ENCODE results near the gene SCG2. TPM values are rescaled to one million over a fixed set of nuclear protein-coding genes. Genes with fewer than 3 reads are reported as not detected.

Gene SCG2
- total and polyA plus RNA-seq, 2 experiments from 2014 or later, result not detected

DNA sequence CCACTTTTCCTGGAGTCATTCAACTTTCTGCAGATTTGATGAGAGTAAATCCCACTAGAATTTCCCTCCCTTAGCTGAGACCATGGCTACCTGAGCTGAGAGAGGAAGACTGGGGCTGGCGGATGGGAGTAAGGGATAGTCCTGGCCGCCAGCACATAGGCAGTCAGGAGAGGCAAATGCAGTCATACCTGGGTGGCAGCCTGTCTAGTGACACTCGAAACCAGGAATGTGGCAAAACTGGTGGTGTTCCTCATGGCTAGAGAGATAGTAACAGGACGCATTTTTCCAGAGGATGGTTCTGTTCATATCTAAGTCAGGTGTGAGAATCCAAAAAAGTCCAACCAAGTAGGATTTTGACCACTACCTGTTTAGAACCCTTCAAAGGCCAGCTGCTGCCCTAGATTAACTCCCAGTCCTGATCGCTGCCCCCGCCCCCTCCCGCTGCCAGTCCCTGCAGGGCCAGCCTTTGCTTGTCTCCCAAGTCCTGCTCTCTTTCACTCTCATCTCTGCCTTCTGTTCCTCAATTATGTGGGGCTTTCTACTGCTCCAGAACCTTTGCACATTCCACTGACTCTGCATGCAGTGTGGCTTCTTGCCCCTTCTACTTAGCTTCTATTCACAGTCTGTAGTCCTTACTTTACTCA is 17.4 kb upstream of the SCG2 start:
- H3K9me3 ChIP-seq (ENCODE audit: low read depth), result no peaks in the 10 kb centered on the region
- TF ChIP-seq, protein P1, sequence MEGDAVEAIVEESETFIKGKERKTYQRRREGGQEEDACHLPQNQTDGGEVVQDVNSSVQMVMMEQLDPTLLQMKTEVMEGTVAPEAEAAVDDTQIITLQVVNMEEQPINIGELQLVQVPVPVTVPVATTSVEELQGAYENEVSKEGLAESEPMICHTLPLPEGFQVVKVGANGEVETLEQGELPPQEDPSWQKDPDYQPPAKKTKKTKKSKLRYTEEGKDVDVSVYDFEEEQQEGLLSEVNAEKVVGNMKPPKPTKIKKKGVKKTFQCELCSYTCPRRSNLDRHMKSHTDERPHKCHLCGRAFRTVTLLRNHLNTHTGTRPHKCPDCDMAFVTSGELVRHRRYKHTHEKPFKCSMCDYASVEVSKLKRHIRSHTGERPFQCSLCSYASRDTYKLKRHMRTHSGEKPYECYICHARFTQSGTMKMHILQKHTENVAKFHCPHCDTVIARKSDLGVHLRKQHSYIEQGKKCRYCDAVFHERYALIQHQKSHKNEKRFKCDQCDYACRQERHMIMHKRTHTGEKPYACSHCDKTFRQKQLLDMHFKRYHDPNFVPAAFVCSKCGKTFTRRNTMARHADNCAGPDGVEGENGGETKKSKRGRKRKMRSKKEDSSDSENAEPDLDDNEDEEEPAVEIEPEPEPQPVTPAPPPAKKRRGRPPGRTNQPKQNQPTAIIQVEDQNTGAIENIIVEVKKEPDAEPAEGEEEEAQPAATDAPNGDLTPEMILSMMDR (IDR thresholded peaks at IDR 0.05; ENCODE audit: low read depth, low read length), result no peak
- H3K4me1 ChIP-seq (ENCODE audit: low read depth), result no peaks in the 10 kb centered on the region
- H3K36me3 ChIP-seq, result no peaks in the 10 kb centered on the region
- no peak overlapping the region for H3K27ac ChIP-seq
- peaks cover 75% of the 10 kb centered on the region for H3K27me3 ChIP-seq
- H3K4me3 ChIP-seq, result no peak overlapping the region
- no peak for DNase-seq (ENCODE audit: low read depth in 1 of 2, low spot score in 1 of 2)

DNA sequence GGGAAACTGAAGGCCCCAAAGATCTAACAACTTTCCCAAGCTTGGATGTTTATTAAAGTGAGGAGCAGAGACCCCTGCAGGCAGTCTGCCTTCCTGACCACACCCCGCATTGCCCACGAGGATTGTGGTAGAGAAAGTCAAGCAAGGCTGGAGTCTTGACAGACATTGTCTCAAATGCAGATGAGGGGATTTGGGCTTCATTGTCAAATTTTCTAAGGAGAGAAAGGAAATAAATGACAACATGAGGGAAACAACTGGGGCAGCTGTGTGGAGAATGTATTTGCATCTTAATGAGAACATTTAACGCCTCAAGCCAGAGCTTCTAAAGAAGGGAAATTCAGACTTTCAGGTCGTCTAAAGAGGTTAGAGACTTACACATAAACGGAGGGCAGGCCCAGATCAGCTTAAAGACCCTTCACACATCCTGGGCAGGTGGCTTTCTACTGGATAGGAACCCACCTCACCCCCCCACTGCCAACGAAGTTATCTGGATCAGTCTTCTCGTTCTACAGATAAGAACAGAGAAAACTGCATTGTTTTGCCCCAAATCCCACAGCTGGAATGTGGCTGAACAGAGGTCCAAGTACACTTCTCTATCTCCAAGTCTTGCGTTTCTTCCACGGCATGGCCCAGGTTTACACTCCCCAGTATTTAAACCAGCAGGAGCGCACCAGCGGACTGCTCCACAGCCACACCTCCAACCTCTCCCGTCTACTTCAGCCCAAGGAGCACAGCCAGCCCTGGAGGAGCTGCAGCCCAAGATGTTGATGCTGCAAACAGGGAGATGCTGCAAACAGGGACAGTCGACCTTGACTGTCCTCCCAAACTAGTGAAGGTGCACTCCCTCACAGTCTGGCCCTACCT is 16.2 kb upstream of the SCG2 start:
- no peaks in the 10 kb centered on the region for H3K9me3 ChIP-seq (ENCODE audit: low read depth)
- no peaks in the 10 kb centered on the region for H3K36me3 ChIP-seq
- H3K27ac ChIP-seq, result no peak overlapping the region
- no peak overlapping the region for H3K4me3 ChIP-seq
- TF ChIP-seq, protein P1 (IDR thresholded peaks at IDR 0.05; ENCODE audit: low read depth, low read length), result no peak
- H3K27me3 ChIP-seq, result peaks cover 82% of the 10 kb centered on the region
- peak in 1 of 2 donors; percentile 35 for DNase-seq (ENCODE audit: low read depth in 1 of 2, low spot score in 1 of 2)
- H3K4me1 ChIP-seq (ENCODE audit: low read depth), result no peaks in the 10 kb centered on the region

DNA sequence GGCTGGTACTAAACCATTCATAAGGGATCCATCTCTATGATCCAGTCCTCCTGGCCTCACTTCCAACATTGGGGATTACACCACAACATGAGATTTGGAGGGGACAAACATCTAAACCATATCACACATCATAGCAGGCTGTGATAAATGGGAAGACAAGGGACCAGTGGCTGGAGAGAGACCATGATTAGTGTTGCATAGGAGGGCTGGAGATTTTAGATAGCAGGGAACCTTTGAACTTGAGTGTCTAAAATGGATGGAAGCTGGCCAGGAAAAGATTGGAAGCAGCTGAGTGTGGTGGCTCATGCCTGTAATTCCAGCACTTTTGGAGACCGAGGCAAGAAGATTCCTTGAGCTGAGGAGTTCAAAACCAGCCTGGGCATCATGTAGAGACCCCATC is 12.4 kb upstream of the SCG2 start:
- Histone ChIP-seq H3K36me3 (no peaks in the 10 kb centered on the region), H3K27ac (no peak overlapping the region), H3K27me3 (peaks cover 62% of the 10 kb centered on the region), H3K4me1 (ENCODE audit: low read depth) (no peaks in the 10 kb centered on the region), H3K9me3 (ENCODE audit: low read depth) (no peaks in the 10 kb centered on the region), H3K4me3 (no peak overlapping the region)
- TF ChIP-seq, protein P1 (IDR thresholded peaks at IDR 0.05; ENCODE audit: low read depth, low read length), result no peak
- no peak for DNase-seq (ENCODE audit: low read depth in 1 of 2, low spot score in 1 of 2)

DNA sequence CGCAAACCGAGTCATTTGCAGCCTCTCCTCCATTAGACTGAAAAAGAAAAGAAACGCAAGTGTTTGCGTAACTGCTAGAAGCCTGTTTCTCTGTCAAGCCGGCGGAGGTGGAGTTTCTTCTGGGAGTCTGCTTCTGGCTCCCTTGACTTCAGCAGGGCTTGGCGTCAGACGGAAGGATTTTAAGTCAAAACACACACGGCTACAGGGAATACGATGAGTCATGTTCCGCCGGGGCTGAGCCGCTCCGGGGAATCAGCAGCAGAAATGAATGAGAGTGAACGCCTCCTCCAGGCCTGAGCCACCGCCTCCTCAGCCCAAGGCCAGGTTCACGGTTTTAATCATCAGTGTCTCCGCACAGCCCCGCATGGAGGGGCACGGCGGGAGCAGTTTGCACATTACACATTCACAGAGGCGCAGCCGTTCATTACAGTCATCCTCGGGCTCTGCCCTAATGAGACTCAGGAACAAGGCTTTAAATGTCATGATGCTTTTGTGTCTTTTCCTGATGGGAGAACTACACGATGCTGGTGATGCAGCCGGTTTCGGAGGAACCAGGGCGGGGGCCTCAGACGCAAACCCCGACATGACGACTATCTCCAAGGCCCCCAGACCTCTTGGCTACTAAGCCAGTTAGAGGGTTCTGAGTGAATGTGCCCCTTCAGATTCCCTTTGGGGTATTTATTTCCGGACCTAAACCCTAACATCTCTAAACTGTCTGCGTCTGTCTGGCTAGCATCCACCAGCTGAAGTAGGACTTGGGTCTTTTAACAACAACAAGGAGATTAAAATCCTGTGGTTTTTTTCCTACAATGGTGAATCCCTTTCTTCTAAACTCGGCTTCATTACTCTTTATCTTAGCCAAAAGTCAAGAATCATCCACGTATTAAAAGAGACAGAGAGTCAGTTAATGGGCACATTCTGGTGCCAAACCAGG is 11.1 kb upstream of the SCG2 start:
- Histone ChIP-seq H3K4me3 (peak overlapping the region; percentile 4), H3K4me1 (ENCODE audit: low read depth) (no peaks in the 10 kb centered on the region), H3K9me3 (ENCODE audit: low read depth) (no peaks in the 10 kb centered on the region), H3K36me3 (no peaks in the 10 kb centered on the region), H3K27me3 (peaks cover 49% of the 10 kb centered on the region), H3K27ac (no peak overlapping the region)
- DNase-seq (ENCODE audit: low read depth in 1 of 2, low spot score in 1 of 2), result peak; percentile 42 to 99
- TF ChIP-seq, protein P1 (IDR thresholded peaks at IDR 0.05; ENCODE audit: low read depth, low read length), result peak; percentile 26

DNA sequence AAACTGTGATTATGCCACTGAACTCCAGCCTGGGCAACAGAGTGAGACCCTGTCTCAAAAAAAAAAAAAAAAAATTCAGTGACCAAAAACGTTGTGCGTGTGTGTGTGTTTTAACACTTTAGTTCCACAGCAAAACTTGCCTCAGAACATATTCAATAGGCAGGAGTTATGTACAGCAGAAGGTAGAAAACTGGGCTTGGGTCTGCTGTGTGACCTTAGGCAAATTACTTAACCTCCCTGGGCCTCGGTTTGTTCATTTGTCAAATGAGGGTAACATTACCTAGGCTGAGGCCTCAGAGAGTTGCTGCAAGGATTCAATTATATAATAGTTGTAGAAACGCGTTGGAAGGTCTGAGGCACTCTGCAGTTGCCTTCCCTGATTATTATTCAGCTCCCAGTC is 10.3 kb upstream of the SCG2 start:
- no peak overlapping the region for H3K27ac ChIP-seq
- H3K9me3 ChIP-seq (ENCODE audit: low read depth), result no peaks in the 10 kb centered on the region
- H3K36me3 ChIP-seq, result no peaks in the 10 kb centered on the region
- H3K27me3 ChIP-seq, result peaks cover 47% of the 10 kb centered on the region
- TF ChIP-seq, protein P1 (IDR thresholded peaks at IDR 0.05; ENCODE audit: low read depth, low read length), result no peak
- H3K4me1 ChIP-seq (ENCODE audit: low read depth), result no peaks in the 10 kb centered on the region
- DNase-seq (ENCODE audit: low read depth in 1 of 2, low spot score in 1 of 2), result no peak
- H3K4me3 ChIP-seq, result no peak overlapping the region
